Caco-2 (cell line): ENCODE data around the gene NGEF. TPM values are rescaled to one million over a fixed set of nuclear protein-coding genes. Genes with fewer than 3 reads are reported as not detected.

Source experiments
- BruUV-seq: library from RNA; stranded (reverse); fragments of 400-500 nt; replicated peaks from 2 replicates; lab custom pipeline; 2021; lab: Mats Ljungman, UMichigan
- CTCF ChIA-PET: fragments of 300-600 bp; sonication (Branson Sonifier 250); formaldehyde crosslinking; loops from one replicate; lab custom pipeline; 2022; ENCODE audit warnings: antibody characterized with exemption; lab: Charles Lee
- POLR2A ChIA-PET: fragments of 300-600 bp; sonication (Branson Sonifier 250); formaldehyde crosslinking; loops from one replicate; lab custom pipeline; 2022; ENCODE audit warnings: antibody characterized with exemption; lab: Charles Lee
- DNase-seq, 2 experiments: peaks; one replicate each; pipeline versions ENCODE4 v3.0.0 to v3.0.0-alpha.2; 2020 to 2022
- H3K27me3 ChIP-seq: replicated peaks from 2 replicates; pipeline ENCODE4 v1.6.0; 2011; ENCODE audit warnings: low read length; ENCODE audit not compliant: control insufficient read depth, insufficient read depth
- H3K36me3 ChIP-seq: 2 replicates; pipeline ENCODE4 v1.5.1; 2011; ENCODE audit warnings: low read length; ENCODE audit not compliant: control insufficient read depth, insufficient read depth
- H3K4me1 ChIP-seq: fragments of 250-450 bp; sonication (Bioruptor Pico); 2 replicates; pipeline ENCODE4 v1.5.1; 2020; ENCODE audit warnings: mild to moderate bottlenecking
- H3K4me3 ChIP-seq: 2 replicates; pipeline ENCODE4 v1.5.1; 2011; ENCODE audit warnings: low read depth, mild to moderate bottlenecking, control low read depth, low read length
- H3K9me3 ChIP-seq: fragments of 250-450 bp; sonication (Bioruptor Pico); 2 replicates; pipeline ENCODE4 v1.5.1; 2020; ENCODE audit warnings: mild to moderate bottlenecking, moderate library complexity
- H3K27ac Mint-ChIP-seq: one replicate; pipeline ENCODE4 v1.8.0; 2022; ENCODE audit warnings: mixed read lengths; ENCODE audit not compliant: unreplicated experiment
- H3K27me3 Mint-ChIP-seq: one replicate; pipeline ENCODE4 v1.8.0; 2022; ENCODE audit warnings: mixed read lengths; ENCODE audit not compliant: insufficient read depth, unreplicated experiment
- H3K36me3 Mint-ChIP-seq: one replicate; pipeline ENCODE4 v1.8.0; 2022; ENCODE audit warnings: mild to moderate bottlenecking, mixed read lengths; ENCODE audit not compliant: insufficient read depth, unreplicated experiment
- H3K4me1 Mint-ChIP-seq: one replicate; pipeline ENCODE4 v1.8.0; 2022; ENCODE audit warnings: low read depth, mixed read lengths; ENCODE audit not compliant: unreplicated experiment
- H3K4me3 Mint-ChIP-seq: one replicate; pipeline ENCODE4 v1.8.0; 2022; ENCODE audit warnings: mild to moderate bottlenecking, moderate library complexity, mixed read lengths; ENCODE audit not compliant: unreplicated experiment
- H3K9me3 Mint-ChIP-seq: one replicate; pipeline ENCODE4 v1.8.0; 2022; ENCODE audit warnings: mixed read lengths; ENCODE audit not compliant: unreplicated experiment
- CTCF ChIP-seq, 2 experiments: fragments of 200-600 bp in 1 of 2; IDR thresholded peaks; 1 replicate in 1 of 2; 2 replicates in 1 of 2; pipeline versions ENCODE4 v1.5.1 to v1.8.0; 2011 to 2022; ENCODE audit warnings: antibody characterized with exemption in 1 of 2, control low read depth in 1 of 2, inconsistent platforms in 1 of 2, low read depth in 1 of 2, low read length in 1 of 2, mild to moderate bottlenecking in 1 of 2, moderate library complexity in 1 of 2; ENCODE audit not compliant: insufficient read depth in 1 of 2, severe bottlenecking in 1 of 2, unreplicated experiment in 1 of 2
- intact Hi-C: fragments of 100-400 bp; cut with micrococcal nuclease; formaldehyde crosslinking; loops from one replicate; pipeline ENCODE4 v1.10.0; 2022; ENCODE audit not compliant: unreplicated experiment
- total RNA-seq: library from RNA; stranded (reverse); gene quantifications from 2 replicates; pipeline ENCODE4 v1.2.3, GENCODE V29; 2022

Gene NGEF
- total RNA-seq, 1 experiment from 2014 or later: 0.77 TPM

- POLR2A ChIA-PET: no interaction called here
- H3K4me3 ChIP-seq: no peak overlapping the region
- no peaks in the 10 kb centered on the region for H3K36me3 ChIP-seq
Measured at GRCh38 chr2:233031556-233032500, 18.8 kb upstream of the NGEF start.

GRCh38 chr2:233029321-233029720, 16.3 kb upstream of the NGEF start:
- H3K9me3 Mint-ChIP-seq: no peaks in the 10 kb centered on the region
- TF ChIP-seq CTCF (IDR thresholded peaks at IDR 0.05; ENCODE audit: insufficient read depth in 1 of 2, low read depth in 1 of 2, low read length in 1 of 2, severe bottlenecking in 1 of 2, unreplicated experiment in 1 of 2): no peak
- no peak overlapping the region for H3K4me3 Mint-ChIP-seq
- no peaks in the 10 kb centered on the region for H3K27me3 ChIP-seq
- no peak overlapping the region for H3K27ac Mint-ChIP-seq
- no peaks in the 10 kb centered on the region for H3K9me3 ChIP-seq
- ChIA-PET POLR2A (no interaction called here), CTCF (interaction anchor here (0.7 to 1.0 kb wide), 4 partner anchors 35 to 365 kb away, joined by 3 to 5 read pairs (median 3); no protein-coding TSS in a partner anchor)
- no peaks in the 10 kb centered on the region for H3K36me3 Mint-ChIP-seq
- H3K4me1 ChIP-seq: no peaks in the 10 kb centered on the region
- BruUV-seq: no TSS peak
- H3K36me3 ChIP-seq: no peaks in the 10 kb centered on the region
- intact Hi-C loops: loop anchor here (2.0 kb wide), 1 partner anchor 177 kb away; no protein-coding TSS in a partner anchor
- no peak for DNase-seq
- no peak overlapping the region for H3K4me3 ChIP-seq
- H3K27me3 Mint-ChIP-seq: no peaks in the 10 kb centered on the region
- H3K4me1 Mint-ChIP-seq: no peaks in the 10 kb centered on the region

More at GRCh38 chr2:233031556-233032500, 18.8 kb upstream of the NGEF start:
- no TSS peak for BruUV-seq
- no peak for TF ChIP-seq CTCF (IDR thresholded peaks at IDR 0.05; ENCODE audit: insufficient read depth in 1 of 2, low read depth in 1 of 2, low read length in 1 of 2, severe bottlenecking in 1 of 2, unreplicated experiment in 1 of 2)
- H3K27me3 Mint-ChIP-seq: no peaks in the 10 kb centered on the region
- H3K4me3 Mint-ChIP-seq: no peak overlapping the region
- H3K9me3 ChIP-seq: no peaks in the 10 kb centered on the region
- intact Hi-C loops: no loop called here
- no peaks in the 10 kb centered on the region for H3K4me1 Mint-ChIP-seq
- DNase-seq: no peak
- H3K4me1 ChIP-seq: no peaks in the 10 kb centered on the region
- CTCF ChIA-PET: no interaction called here
- no peaks in the 10 kb centered on the region for H3K27me3 ChIP-seq
- H3K9me3 Mint-ChIP-seq: no peaks in the 10 kb centered on the region
- H3K36me3 Mint-ChIP-seq: no peaks in the 10 kb centered on the region
- H3K27ac Mint-ChIP-seq: no peak overlapping the region

- Mint-ChIP-seq H3K4me1 (no peaks in the 10 kb centered on the region), H3K27me3 (no peaks in the 10 kb centered on the region), H3K27ac (no peak overlapping the region), H3K4me3 (no peak overlapping the region), H3K9me3 (no peaks in the 10 kb centered on the region), H3K36me3 (no peaks in the 10 kb centered on the region)
- Histone ChIP-seq H3K36me3 (no peaks in the 10 kb centered on the region), H3K9me3 (no peaks in the 10 kb centered on the region), H3K27me3 (no peaks in the 10 kb centered on the region), H3K4me1 (no peaks in the 10 kb centered on the region), H3K4me3 (no peak overlapping the region)
- DNase-seq: no peak
- CTCF ChIA-PET: no interaction called here
- TF ChIP-seq CTCF (IDR thresholded peaks at IDR 0.05; ENCODE audit: insufficient read depth in 1 of 2, low read depth in 1 of 2, low read length in 1 of 2, severe bottlenecking in 1 of 2, unreplicated experiment in 1 of 2): no peak
- intact Hi-C loops: no loop called here
- no TSS peak for BruUV-seq
- POLR2A ChIA-PET: no interaction called here
Measured at GRCh38 chr2:233026198-233026813, 13.2 kb upstream of the NGEF start.
